ENCODE results near the gene ZNF600. TPM values are rescaled to one million over a fixed set of nuclear protein-coding genes. Genes with fewer than 3 reads are reported as not detected.
"Not testable (repeated sequence)": the region's sequence is repeated elsewhere in the genome, so short reads cannot be mapped to it uniquely, and the experiment has no call there.

The ZNF600 gene
- total RNA-seq, 4 donors from 2014 or later, result 0.72 to 3.7 (median 1.1) TPM

- H3K27me3 ChIP-seq, result no peaks in the 10 kb centered on the region
- ATAC-seq (no peak), DNase-seq (no peak)
- no peaks in the 10 kb centered on the region for H3K9me3 ChIP-seq
- TF ChIP-seq POLR2A (IDR thresholded peaks at IDR 0.05) (no peak), CTCF (IDR thresholded peaks at IDR 0.05 in 4 of 5, conservative IDR thresholded peaks at IDR 0.05 in 1 of 5) (no peak)
- no peaks in the 10 kb centered on the region for H3K4me1 ChIP-seq
- H3K4me3 ChIP-seq, result peak overlapping the region in 2 of 4 donors; percentile 68 to 85
- no peak overlapping the region for H3K27ac ChIP-seq
- H3K36me3 ChIP-seq, result no peaks in the 10 kb centered on the region
- intact Hi-C loops (cut with DNase I; ENCODE audit: low total_unique reads) (no loop called here), in situ Hi-C loops (cut with MboI; ENCODE audit: low sequenced_read_pairs in 4 of 4) (no loop called here)
Observed at GRCh38 chr19:52785506-52785905, 1.1 kb downstream of the ZNF600 start.

DNA sequence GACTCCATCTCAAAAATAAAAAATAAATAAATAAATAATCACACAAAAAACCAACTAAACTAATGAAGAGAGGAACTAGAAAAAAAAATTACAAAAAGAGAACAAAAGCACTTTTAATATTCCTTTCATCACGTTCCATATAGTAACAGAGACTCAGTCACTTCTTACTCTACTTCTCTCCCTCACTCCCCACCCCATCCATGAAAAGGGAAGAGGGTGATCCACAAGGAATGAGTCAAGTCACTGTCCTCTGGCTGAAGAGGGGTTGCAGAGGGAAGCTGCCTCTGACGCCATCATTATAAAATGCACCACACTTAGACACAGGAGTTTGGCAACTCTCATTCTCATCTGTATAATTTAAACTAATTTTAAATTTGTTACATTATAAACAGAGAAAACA lies 3.7 kb downstream of the ZNF600 start:
- DNase-seq; H3K27ac ChIP-seq; in situ Hi-C loops (cut with MboI; ENCODE audit: low sequenced_read_pairs in 4 of 4); ATAC-seq; H3K27me3 ChIP-seq; H3K36me3 ChIP-seq; H3K4me1 ChIP-seq; H3K4me3 ChIP-seq; H3K9me3 ChIP-seq; intact Hi-C loops (cut with DNase I; ENCODE audit: low total_unique reads): not testable (repeated sequence)

- no peak overlapping the region for H3K27ac ChIP-seq
- intact Hi-C loops (cut with DNase I; ENCODE audit: low total_unique reads) (no loop called here), in situ Hi-C loops (cut with MboI; ENCODE audit: low sequenced_read_pairs in 4 of 4) (no loop called here)
- TF ChIP-seq CTCF (IDR thresholded peaks at IDR 0.05 in 4 of 5, conservative IDR thresholded peaks at IDR 0.05 in 1 of 5), result no peak
- DNase-seq, result no peak
- no peaks in the 10 kb centered on the region for H3K27me3 ChIP-seq
- ATAC-seq, result no peak
- H3K4me1 ChIP-seq, result no peaks in the 10 kb centered on the region
- H3K36me3 ChIP-seq, result no peaks in the 10 kb centered on the region
- no peak overlapping the region for H3K4me3 ChIP-seq
- no peaks in the 10 kb centered on the region for H3K9me3 ChIP-seq
Observed at GRCh38 chr19:52778811-52779210, 7.8 kb downstream of the ZNF600 start.

GRCh38 chr19:52756447-52756846 lies 30.1 kb downstream of the ZNF600 start:
- DNase-seq; H3K27ac ChIP-seq; ATAC-seq; intact Hi-C loops (cut with DNase I; ENCODE audit: low total_unique reads); H3K27me3 ChIP-seq; H3K36me3 ChIP-seq; H3K9me3 ChIP-seq; H3K4me1 ChIP-seq; in situ Hi-C loops (cut with MboI; ENCODE audit: low sequenced_read_pairs in 4 of 4); H3K4me3 ChIP-seq: not testable (repeated sequence)

DNA sequence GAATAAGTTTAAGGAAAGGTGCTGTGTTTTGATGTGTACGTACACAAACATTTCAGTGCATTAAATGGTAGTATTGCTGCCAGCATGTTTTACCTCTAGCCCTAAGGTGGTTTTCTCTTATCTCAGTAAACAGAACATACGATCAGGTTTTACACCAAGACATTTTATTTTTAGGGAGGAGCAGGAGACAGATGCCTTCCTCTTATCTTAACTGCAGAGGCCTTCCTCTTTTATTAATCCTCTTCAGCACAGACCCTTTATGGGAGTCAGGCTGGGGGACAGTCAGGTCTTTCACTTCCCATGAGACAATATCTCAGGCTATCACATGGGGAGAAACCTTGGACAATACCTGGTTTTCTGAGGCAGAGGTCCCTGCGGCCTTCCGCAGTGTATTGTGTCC lies 36.8 kb downstream of the ZNF600 start:
- TF ChIP-seq POLR2A (IDR thresholded peaks at IDR 0.05) (no peak), CTCF (IDR thresholded peaks at IDR 0.05 in 4 of 5, conservative IDR thresholded peaks at IDR 0.05 in 1 of 5) (no peak)
- ATAC-seq, result no peak
- Histone ChIP-seq H3K4me3 (no peak overlapping the region), H3K4me1 (no peaks in the 10 kb centered on the region), H3K9me3 (no peaks in the 10 kb centered on the region), H3K27me3 (no peaks in the 10 kb centered on the region), H3K27ac (no peak overlapping the region), H3K36me3 (no peaks in the 10 kb centered on the region)
- intact Hi-C loops (cut with DNase I; ENCODE audit: low total_unique reads), result no loop called here
- in situ Hi-C loops (cut with MboI; ENCODE audit: low sequenced_read_pairs in 4 of 4), result loop anchor here in 2 of 4 donors (25.0 kb wide), 1 partner anchor 487 kb away; the partner anchor contains the start of gene ZNF766 (in 2 of the 2)
- no peak for DNase-seq

- TF ChIP-seq POLR2A (IDR thresholded peaks at IDR 0.05), result no peak
- TF ChIP-seq CTCF (IDR thresholded peaks at IDR 0.05 in 4 of 5, conservative IDR thresholded peaks at IDR 0.05 in 1 of 5), result peak in 4 of 5 experiments; percentile 30 to 45 (median 42)
- no peak for ATAC-seq
Observed at GRCh38 chr19:52748336-52748950, 38.1 kb downstream of the ZNF600 start.

GRCh38 chr19:52745919-52746318 lies 40.7 kb downstream of the ZNF600 start:
- DNase-seq; H3K27ac ChIP-seq; ATAC-seq; H3K4me3 ChIP-seq; H3K4me1 ChIP-seq; H3K9me3 ChIP-seq; H3K36me3 ChIP-seq; intact Hi-C loops (cut with DNase I; ENCODE audit: low total_unique reads); H3K27me3 ChIP-seq: not testable (repeated sequence)
- in situ Hi-C loops (cut with MboI; ENCODE audit: low sequenced_read_pairs in 4 of 4), result loop anchor here in 2 of 4 donors (25.0 kb wide), 1 partner anchor 484 kb away; the partner anchor contains the start of gene ZNF766 (in 2 of the 2)

More at GRCh38 chr19:52748336-52748950, 38.1 kb downstream of the ZNF600 start:
- DNase-seq, result peak in 1 of 2 donors; percentile 12
- Histone ChIP-seq H3K27me3 (no peaks in the 10 kb centered on the region), H3K36me3 (no peaks in the 10 kb centered on the region), H3K4me1 (no peaks in the 10 kb centered on the region), H3K9me3 (no peaks in the 10 kb centered on the region), H3K4me3 (no peak overlapping the region), H3K27ac (no peak overlapping the region)
- in situ Hi-C loops (cut with MboI; ENCODE audit: low sequenced_read_pairs in 4 of 4), result loop anchor here in 2 of 4 donors (25.0 kb wide), 1 partner anchor 486 kb away; the partner anchor contains the start of gene ZNF766 (in 2 of the 2)
- intact Hi-C loops (cut with DNase I; ENCODE audit: low total_unique reads), result no loop called here

Measured in gastrocnemius medialis (tissue), 4 donors.